HT1080 (cell line): Measurements from ENCODE around the gene IL1RL1. TPM values are rescaled to one million over a fixed set of nuclear protein-coding genes. Genes with fewer than 3 reads are reported as not detected.

ENCODE experiments used
- DNase-seq: peaks from one replicate; pipeline ENCODE4 v3.0.0-alpha.2; 2015; ENCODE audit warnings: low read depth
- total RNA-seq: library from RNA; depleted of rRNA; stranded (reverse); fragments of >200 nt; shearing (Covaris generic); gene quantifications from 2 replicates; pipeline ENCODE4 v1.2.3, GENCODE V29; 2014; rRNA removed

Gene IL1RL1
- total RNA-seq, 1 experiment from 2014 or later, result not detected

GRCh38 chr2:102367331-102367971, 56.1 kb downstream of the IL1RL1 start:
- no peak for DNase-seq

GRCh38 chr2:102368461-102369109, 57.2 kb downstream of the IL1RL1 start:
- DNase-seq, result no peak

GRCh38 chr2:102369866-102370265, 58.5 kb downstream of the IL1RL1 start:
- no peak for DNase-seq

GRCh38 chr2:102376052-102376591, 64.8 kb downstream of the IL1RL1 start:
- DNase-seq, result no peak

DNA sequence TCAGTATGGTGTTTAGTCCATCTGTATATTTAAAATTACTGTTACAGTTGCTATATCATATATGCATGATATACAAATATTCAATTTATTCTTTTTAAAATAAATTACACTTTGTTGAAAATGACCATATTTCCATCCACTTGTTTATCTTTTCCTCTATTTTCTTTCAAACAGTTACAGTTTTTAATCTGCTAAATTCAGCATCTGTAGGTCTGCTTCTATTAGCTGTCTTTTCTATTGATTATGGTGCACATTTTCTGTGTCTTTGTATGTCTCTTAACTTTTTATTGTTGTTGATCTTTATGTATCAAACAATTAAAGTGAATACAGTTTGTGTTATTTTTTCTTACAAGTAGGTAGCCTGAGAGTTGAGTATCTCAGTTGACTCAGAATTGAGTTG, 72.4 kb downstream of the IL1RL1 start:
- no peak for DNase-seq

DNA sequence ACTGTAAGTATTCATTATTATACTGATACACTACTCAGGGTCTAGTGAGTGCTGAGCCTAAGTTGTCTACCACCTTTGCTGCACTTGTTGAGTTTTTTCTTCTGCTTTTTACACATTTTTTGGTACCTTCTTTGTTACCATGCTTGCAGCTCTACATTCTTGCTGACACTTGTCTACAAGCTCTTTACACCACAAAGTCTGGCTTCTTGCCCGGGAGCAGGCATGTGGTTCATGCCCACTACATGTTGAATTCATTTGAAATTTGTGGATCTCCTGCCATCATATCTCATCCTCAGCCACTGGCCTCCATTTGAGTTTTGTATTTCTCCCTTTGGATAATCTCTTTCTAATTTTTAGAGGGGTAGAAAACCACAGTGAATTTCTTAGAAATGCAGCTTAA, 74.2 kb downstream of the IL1RL1 start:
- DNase-seq, result no peak

DNA sequence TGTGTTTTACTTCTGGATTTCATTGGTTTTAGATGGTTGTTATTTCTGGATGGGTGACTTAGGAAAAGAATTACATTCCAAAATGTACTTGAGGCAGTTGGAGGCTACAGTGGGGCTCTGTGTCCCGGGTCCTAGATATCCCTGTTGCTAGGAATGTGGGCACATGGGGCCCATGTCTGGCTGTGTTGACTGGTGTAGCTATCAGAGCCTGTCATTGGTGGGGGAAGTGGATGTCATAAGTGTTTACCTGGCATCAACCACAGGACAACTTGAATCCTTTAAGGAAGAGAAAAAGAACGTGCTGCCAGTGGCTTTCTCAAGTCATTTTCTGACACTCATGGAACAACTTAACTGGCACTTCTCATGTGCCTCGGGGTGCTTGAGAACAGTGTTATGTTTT, 74.6 kb downstream of the IL1RL1 start:
- no peak for DNase-seq

GRCh38 chr2:102386867-102387541, 75.6 kb downstream of the IL1RL1 start:
- no peak for DNase-seq

DNA sequence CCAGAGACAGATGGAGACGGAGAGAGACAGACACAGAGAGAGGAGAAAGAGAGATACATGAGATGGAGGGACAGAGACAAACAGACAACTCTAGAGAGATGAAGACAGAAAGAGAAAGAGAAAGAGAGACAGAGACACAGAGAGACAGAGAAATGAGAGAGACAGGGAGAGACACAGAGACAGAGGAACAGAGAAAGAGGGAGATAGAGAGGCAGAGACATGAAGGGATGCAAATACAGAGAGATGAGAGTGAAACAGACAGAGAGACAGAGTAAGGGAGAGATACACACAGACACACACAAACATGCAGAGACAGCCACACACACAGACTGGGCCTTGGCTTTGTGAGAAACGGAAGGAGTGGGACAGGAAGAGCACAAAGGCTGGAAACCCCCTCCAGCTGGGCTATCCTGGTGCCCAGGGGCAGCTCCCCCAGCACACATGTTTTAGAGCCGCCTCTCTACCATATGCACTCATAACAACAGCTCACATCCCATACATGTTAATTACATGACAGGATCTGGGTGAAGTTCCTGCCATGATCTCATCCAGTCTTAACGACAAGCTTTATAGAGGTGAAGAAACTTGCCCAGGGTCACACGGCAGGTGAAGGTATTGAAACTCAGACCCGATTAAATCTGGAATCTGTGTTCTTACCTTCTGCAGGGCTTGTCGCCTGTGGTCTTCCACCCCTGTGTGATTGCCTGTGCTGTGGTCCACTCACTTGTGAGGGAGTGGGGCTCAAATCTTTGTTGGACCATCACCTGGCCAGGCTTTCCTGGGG, 76.6 kb downstream of the IL1RL1 start:
- DNase-seq, result no peak

GRCh38 chr2:102391565-102391964, 80.2 kb downstream of the IL1RL1 start:
- DNase-seq, result no peak

- DNase-seq, result no peak
Observed at GRCh38 chr2:102392096-102392495, 80.7 kb downstream of the IL1RL1 start.

DNA sequence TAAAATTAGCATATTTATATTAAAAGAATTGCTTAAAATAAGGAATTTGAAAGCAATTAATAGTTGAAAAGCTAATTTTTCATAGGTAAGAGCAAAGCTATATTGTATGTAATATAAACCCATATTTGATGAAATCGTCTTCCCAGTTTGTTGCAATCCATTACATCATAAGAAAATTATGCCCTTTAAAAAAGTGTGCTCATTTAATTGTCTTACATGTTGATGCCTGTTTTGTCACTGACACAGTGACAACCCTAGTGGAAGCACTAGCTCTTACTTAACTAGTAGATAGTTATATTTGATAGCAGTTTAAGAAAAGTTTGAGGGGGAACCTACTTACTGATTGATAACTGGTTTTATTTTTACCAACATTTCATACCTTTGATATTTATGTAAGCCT, 81.6 kb downstream of the IL1RL1 start:
- no peak for DNase-seq

DNA sequence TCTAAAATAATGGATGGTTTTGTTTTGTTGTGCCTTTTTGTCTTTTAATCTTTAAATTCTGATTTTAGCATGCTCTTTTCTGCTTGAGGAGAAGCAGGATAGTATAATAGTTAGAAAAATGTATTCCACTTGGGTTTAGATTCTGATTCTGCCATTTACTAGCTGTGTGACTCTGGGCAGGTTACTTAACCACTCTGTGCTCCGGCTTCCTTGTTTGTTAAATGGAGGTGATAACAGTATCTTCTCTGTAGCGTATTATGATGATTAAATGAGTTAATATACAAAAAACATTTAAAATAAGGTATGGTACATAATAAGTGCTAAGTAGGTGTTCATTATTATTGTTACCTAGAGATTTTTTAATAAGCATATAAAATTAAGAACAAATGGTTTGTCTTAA, 84.6 kb downstream of the IL1RL1 start:
- no peak for DNase-seq

GRCh38 chr2:102397209-102397608, 85.8 kb downstream of the IL1RL1 start:
- DNase-seq, result no peak

GRCh38 chr2:102399499-102400141, 88.3 kb downstream of the IL1RL1 start:
- DNase-seq, result no peak

- DNase-seq, result no peak
Observed at GRCh38 chr2:102401456-102401855, 90.1 kb downstream of the IL1RL1 start.

Other genes with a start within 250 kb of the IL1RL1 start
- 0.40 and 0.43 TPM in 2 replicates for gene IL1R1, start 168.8 kb upstream of the IL1RL1 start, total RNA-seq
- not detected in 2 replicates for gene IL1RL2, start 124.5 kb upstream of the IL1RL1 start, total RNA-seq
- gene IL18R1, start 44.2 kb downstream of the IL1RL1 start, total RNA-seq, result 0.51 and 0.80 TPM in 2 replicates
- gene IL18RAP, start 111.6 kb downstream of the IL1RL1 start, total RNA-seq, result not detected in 2 replicates
- gene SLC9A4, start 161.7 kb downstream of the IL1RL1 start, total RNA-seq, result not detected in 2 replicates